Activated naive CD8-positive, alpha-beta T cell treated with anti-CD3 and anti-CD28 coated beads, Interleukin-2, amount 50 U/mL, for 16 hours (primary cell): ENCODE results near the gene C14orf180.

Experiments
- DNase-seq: peaks from one replicate; pipeline ENCODE4 v3.0.0-alpha.2; 2020; ENCODE audit warnings: low read depth, low spot score

The C14orf180 gene

DNA sequence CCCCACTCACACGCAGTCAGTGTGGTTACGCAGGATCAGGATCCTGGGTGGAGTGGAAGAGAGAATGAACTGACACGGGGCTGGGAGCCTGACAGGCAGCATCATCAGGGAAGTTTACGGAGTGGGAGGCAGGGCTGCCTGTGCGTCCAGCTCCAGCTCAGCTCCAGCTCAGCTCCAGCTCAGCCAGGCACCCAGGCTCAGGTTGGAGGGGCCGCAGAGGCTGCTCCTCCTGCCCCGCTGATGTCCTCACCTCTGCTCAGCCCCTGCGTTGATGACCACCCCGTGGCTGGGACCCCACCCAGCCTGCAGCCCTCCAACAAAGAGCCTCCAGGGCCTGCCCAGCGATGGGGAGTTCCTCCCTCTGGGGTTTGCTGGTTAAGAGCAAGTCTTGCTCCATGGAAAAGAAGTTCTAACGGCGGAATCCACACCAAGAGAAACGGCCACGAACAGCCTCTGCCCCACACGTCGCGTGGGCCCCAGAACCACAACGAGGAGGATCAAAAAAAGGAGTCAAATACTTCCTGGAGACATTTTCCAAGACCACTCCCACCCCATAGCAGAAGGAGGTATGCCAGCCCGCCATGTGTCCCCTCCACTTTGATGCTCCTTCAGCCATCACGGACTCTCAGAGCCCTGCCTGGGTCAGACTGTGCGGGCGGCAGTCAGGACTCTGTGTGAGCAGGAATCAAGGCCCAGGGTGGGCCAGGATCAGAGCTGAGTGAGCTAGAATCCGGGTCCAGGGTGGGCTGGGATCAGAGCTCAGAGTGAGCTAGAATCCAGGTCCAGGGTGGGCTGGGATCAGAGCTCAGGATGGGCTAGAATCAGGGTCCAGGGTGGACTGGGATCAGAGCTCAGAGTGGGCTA, 17.7 kb upstream of the C14orf180 start:
- no peak for DNase-seq

GRCh38 chr14:104562606-104563005, 17.0 kb upstream of the C14orf180 start:
- DNase-seq: no peak

DNA sequence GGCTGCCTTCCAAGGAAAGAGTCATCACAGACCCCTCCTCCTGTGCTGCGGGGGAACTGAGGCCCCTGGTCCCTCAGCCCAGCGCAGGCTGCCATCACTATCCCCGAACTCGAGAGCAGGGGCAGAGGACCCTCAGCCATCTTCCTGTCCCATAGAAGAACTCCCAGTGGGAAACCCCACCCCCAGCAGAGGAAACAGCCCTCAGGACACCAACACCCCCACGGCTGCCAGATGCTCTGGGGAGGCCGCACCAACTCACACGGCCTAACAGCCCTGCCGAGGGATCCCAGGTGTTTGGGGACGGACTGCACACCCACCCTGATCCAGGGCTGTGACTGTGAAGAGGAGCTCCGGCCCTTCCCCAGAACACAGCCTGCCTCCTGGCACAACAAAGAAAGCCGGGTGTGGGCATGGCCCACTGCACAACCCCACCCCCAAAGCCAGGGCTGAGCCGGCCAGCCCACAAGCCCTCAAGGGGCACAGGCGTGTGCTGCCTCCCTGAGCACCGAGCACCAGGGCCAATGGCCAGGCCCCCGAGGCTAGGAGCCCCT, 16.3 kb upstream of the C14orf180 start:
- no peak for DNase-seq

DNA sequence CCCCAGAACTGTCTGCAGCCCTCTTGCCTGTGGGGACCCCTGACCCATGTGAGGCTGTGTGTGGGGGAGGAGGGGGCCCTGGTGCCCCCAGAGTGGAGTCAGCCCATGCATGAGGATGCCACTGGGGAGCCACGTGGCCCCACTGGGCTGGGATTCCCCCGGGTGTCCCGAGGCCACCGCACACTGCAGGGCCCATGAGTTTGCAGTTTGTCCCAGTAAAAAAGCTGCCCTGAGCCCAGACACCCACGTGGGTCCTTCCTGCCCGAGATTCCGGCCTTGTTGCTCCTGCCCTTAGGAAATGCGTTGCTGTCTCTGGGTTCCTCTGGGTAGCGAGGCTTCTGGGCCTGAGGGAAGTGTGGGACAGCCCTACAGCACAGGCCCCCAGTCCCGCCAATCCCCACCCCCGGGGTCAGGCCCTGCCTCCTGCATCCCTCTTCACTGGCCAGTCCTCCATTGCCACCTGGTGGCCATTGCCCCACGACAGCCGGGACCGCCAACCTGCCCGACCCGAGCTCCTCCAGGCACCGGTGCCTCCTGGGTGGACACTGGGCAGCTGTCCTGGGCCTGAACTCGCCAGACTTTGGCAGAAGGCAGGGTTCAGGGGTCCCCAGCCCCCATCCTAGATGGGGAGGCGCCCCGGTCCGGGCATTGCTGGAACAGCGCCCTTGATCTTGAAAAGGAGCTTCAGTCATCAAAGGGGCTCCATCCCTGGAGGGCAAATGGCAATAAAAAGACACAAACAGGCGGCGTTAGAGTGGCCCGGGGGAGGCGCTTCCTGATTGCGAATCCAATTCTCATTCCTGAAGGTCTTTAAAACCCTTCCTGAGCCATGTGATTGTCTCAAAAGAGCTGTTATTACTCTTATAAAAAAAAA, 15.6 kb upstream of the C14orf180 start:
- DNase-seq: peak; percentile 40

- DNase-seq: no peak
These were observed 14.6 kb upstream of the C14orf180 start for GRCh38 chr14:104564744-104565679.

GRCh38 chr14:104567141-104567956, 12.2 kb upstream of the C14orf180 start:
- DNase-seq: no peak

GRCh38 chr14:104567957-104568225, 11.7 kb upstream of the C14orf180 start:
- DNase-seq: no peak

DNA sequence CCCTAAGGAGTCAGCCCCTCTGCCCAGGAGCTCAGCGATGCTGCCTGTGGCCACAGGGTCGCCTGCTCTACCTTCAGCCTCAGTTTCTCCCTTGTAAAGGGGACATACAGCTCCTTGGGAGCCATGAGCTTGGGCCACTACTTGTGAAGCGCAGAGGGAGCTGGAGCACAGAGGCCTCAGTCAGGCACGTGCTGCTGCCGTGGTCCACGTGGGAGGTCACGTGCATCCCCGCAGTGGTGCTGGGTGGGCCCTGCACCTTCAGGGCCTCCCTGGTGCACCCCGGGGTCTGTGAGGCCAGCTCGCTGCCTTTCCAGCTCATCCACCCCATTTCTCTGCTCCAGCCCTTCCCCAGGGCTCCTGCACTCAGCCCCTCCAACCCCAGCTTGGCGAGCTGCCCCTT, 10.9 kb upstream of the C14orf180 start:
- no peak for DNase-seq

GRCh38 chr14:104569435-104569834, 10.1 kb upstream of the C14orf180 start:
- no peak for DNase-seq

DNA sequence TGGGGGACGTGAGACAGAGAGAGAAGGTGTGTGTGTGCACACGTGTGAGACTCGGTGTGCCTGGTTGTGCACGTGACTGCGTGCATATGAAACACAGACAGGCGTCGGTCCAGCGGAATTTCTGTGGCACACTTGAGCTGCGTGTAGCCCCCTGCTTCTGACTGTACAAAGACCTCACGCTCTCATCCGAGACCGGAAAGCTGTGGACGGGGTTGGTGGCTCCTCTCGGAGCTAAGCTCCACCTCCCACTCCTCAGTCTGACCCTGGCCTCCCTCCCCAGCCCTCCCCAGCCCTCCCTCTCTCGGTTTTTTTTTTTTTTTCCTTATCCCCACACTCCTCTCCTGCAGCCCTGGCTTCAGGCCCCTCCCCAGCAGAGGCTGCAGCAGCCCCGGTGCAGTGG, 8.3 kb upstream of the C14orf180 start:
- DNase-seq: no peak

GRCh38 chr14:104572024-104572626, 7.4 kb upstream of the C14orf180 start:
- DNase-seq: no peak

DNA sequence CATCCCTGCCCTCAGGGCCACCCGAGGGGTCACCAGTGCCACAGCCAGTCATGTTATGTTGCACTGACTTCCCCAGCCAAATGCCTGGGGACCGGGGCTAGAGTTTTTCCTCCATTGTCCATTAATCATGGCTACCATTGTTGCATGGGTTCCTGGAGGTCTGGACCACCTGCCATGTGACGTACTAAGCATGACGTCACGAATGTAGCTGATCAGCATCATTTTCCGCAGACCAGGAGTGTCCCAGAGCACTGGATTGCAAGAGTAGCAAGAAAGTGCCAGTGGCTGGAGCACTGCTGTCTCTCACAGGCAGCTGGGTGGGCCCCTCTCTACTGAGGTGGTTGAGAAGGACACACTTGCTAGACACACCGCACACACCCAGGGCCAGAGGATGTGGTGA, 6.9 kb upstream of the C14orf180 start:
- no peak for DNase-seq

- no peak for DNase-seq
These were observed 5.6 kb upstream of the C14orf180 start for GRCh38 chr14:104573930-104574329.

GRCh38 chr14:104574536-104574935, 5.0 kb upstream of the C14orf180 start:
- no peak for DNase-seq

- DNase-seq: no peak
These were observed 4.5 kb upstream of the C14orf180 start for GRCh38 chr14:104574978-104575583.

GRCh38 chr14:104576232-104576969, 3.2 kb upstream of the C14orf180 start:
- no peak for DNase-seq

- no peak for DNase-seq
These were observed 2.6 kb upstream of the C14orf180 start for GRCh38 chr14:104576970-104577332.

DNA sequence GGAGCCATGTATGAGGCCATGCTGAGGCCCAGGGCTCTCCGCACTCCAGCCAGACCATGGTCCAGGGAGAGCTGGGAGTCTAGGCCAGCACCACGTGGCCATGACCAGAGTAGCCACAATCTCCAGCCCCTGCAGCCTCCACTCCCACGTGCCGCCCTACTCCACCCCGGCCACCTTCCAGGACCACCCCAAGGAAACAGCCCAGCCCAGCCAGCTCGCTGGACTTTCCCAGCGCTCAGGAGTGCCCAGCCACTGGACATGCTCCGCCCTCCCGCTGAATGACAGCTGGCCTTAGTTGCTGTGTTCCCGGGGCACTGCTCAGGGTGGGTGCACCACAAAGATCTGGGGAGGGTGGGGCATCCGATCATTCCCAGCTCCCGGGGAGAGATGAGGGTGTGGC, 2.1 kb upstream of the C14orf180 start:
- DNase-seq: no peak

GRCh38 chr14:104577847-104578301, 1.7 kb upstream of the C14orf180 start:
- DNase-seq: no peak
